Measurements from ENCODE around the gene ZNF549. TPM values are rescaled to one million over a fixed set of nuclear protein-coding genes. Genes with fewer than 3 reads are reported as not detected.
"Not testable (repeated sequence)": the region's sequence is repeated elsewhere in the genome, so short reads cannot be mapped to it uniquely, and the experiment has no call there.

ZNF549 gene
- total RNA-seq: 1 to 10 TPM; 5.4 to 9.3 (median 5.7) TPM

GRCh38 chr19:57527136-57527881 is at the start of gene ZNF549:
ZNF549 (plus strand) TSS chr19:57527356; CDS start chr19:57527574, 218 bp downstream.
- TF ChIP-seq EP300 (IDR thresholded peaks at IDR 0.05) (no peak), POLR2A (IDR thresholded peaks at IDR 0.05) (peak in 1 of 2 donors; percentile 16), CTCF (IDR thresholded peaks at IDR 0.05) (peak in 1 of 4 experiments; percentile 32), POLR2AphosphoS5 (IDR thresholded peaks at IDR 0.05) (peak; percentile 67)
- Histone ChIP-seq H3K27ac (peak within 1 kb of the TSS; percentile 51 to 89 (median 87)), H3K27me3 (no peaks in the 10 kb centered on the region), H3K36me3 (peaks cover 0 to 19% of the 10 kb centered on the region in 2 donors), H3K4me1 (peaks cover 5 to 18% (median 6%) of the 10 kb centered on the region in 3 donors), H3K9me3 (peaks cover 0 to 24% (median 0%) of the 10 kb centered on the region in 3 donors), H3K4me3 (peak within 1 kb of the TSS; percentile 86 to 90)
- peak; percentile 100 for ATAC-seq
- WGBS, 2 donors (ENCODE audit: low coverage in 1 of 2): 0 to 8% methylated on average over 1 to 14 of the region's 64 CpGs

GRCh38 chr19:57487477-57488298 is 39.5 kb upstream of the ZNF549 start, which contains the start of gene ZNF419:
ZNF419 (plus strand) TSS chr19:57487750; CDS start chr19:57487951, 201 bp downstream.
- not testable (repeated sequence) for H3K27me3 ChIP-seq, H3K4me1 ChIP-seq, H3K9me3 ChIP-seq
- peaks cover 0 to 32% of the 10 kb centered on the region in 2 donors for H3K36me3 ChIP-seq
- H3K27ac ChIP-seq: peak within 1 kb of the TSS; percentile 18 to 81 (median 79)
- 3 to 11% methylated on average over 3 to 13 of the region's 69 CpGs for WGBS, 2 donors (ENCODE audit: low coverage in 1 of 2)
- TF ChIP-seq POLR2AphosphoS5 (IDR thresholded peaks at IDR 0.05) (peak; percentile 42), CTCF (IDR thresholded peaks at IDR 0.05) (peak in 2 of 4 experiments; percentile 7 to 13), POLR2A (IDR thresholded peaks at IDR 0.05) (peak; percentile 27 to 45)
- ATAC-seq: peak; percentile 98
- peak within 1 kb of the TSS; percentile 82 to 85 for H3K4me3 ChIP-seq

GRCh38 chr19:57488299-57488644 is 38.9 kb upstream of the ZNF549 start:
- no CpG with 5 or more reads among the region's 1 CpG for WGBS, 2 donors (ENCODE audit: low coverage in 1 of 2)
- ATAC-seq: peak; percentile 4
- H3K9me3 ChIP-seq, H3K27me3 ChIP-seq, H3K4me1 ChIP-seq, H3K27ac ChIP-seq: not testable (repeated sequence)
- peak overlapping the region; percentile 6 to 82 for H3K4me3 ChIP-seq
- H3K36me3 ChIP-seq: peaks cover 0 to 38% of the 10 kb centered on the region in 2 donors

GRCh38 chr19:57499332-57499679 is 27.9 kb upstream of the ZNF549 start:
- not testable (repeated sequence) for H3K27me3 ChIP-seq, ATAC-seq, H3K27ac ChIP-seq
- Histone ChIP-seq H3K4me1 (peaks cover 0 to 14% (median 4%) of the 10 kb centered on the region in 3 donors), H3K9me3 (peaks cover 0 to 28% (median 0%) of the 10 kb centered on the region in 3 donors), H3K36me3 (peaks cover 0 to 27% of the 10 kb centered on the region in 2 donors), H3K4me3 (peak overlapping the region in 1 of 2 donors; percentile 83)

- Histone ChIP-seq H3K9me3 (peaks cover 0 to 29% (median 0%) of the 10 kb centered on the region in 3 donors), H3K36me3 (peaks cover 0 to 27% of the 10 kb centered on the region in 2 donors), H3K27ac (peak within 1 kb of the TSS; percentile 75 to 91 (median 89)), H3K4me1 (peaks cover 0 to 14% (median 4%) of the 10 kb centered on the region in 3 donors), H3K4me3 (peak within 1 kb of the TSS; percentile 83 to 87)
- H3K27me3 ChIP-seq: not testable (repeated sequence)
- WGBS, 2 donors (ENCODE audit: low coverage in 1 of 2): 0 to 5% methylated on average over 5 to 8 of the region's 69 CpGs
- peak; percentile 100 for ATAC-seq
- peak; percentile 81 for TF ChIP-seq POLR2AphosphoS5 (IDR thresholded peaks at IDR 0.05)
- peak; percentile 73 to 83 for TF ChIP-seq POLR2A (IDR thresholded peaks at IDR 0.05)
Observed at GRCh38 chr19:57499680-57500395, 27.3 kb upstream of the ZNF549 start, which contains the start of gene ZNF773. ZNF773 (plus strand) TSS chr19:57499938; CDS start chr19:57500081, 143 bp downstream.

- H3K9me3 ChIP-seq: peaks cover 0 to 31% (median 0%) of the 10 kb centered on the region in 3 donors
- not testable (repeated sequence) for ATAC-seq, H3K27ac ChIP-seq, H3K27me3 ChIP-seq
- WGBS, 2 donors (ENCODE audit: low coverage in 1 of 2): 0% methylated on average over 1 of the region's 4 CpGs
- H3K36me3 ChIP-seq: peaks cover 0 to 28% of the 10 kb centered on the region in 2 donors
- peaks cover 0 to 14% (median 4%) of the 10 kb centered on the region in 3 donors for H3K4me1 ChIP-seq
- peak overlapping the region; percentile 16 to 83 for H3K4me3 ChIP-seq
Observed at GRCh38 chr19:57500400-57500799, 26.8 kb upstream of the ZNF549 start.
